ENCODE data around the gene ARHGAP24. TPM values are rescaled to one million over a fixed set of nuclear protein-coding genes. Genes with fewer than 3 reads are reported as not detected.

ARHGAP24 gene
- total and polyA plus RNA-seq, 8 donors, result 10.5 to 34.7 (median 17.1) TPM

- intact Hi-C loops (cut with DNase I), result no loop called here
- Histone ChIP-seq H3K27ac (no peak overlapping the region), H3K4me3 (no peak overlapping the region), H3K36me3 (no peaks in the 10 kb centered on the region), H3K4me1 (no peaks in the 10 kb centered on the region), H3K27me3 (no peaks in the 10 kb centered on the region), H3K9me3 (no peaks in the 10 kb centered on the region)
- ATAC-seq (no peak), FAIRE-seq (no peak), DNase-seq (no peak)
- no peak for TF ChIP-seq CTCF (IDR thresholded peaks at IDR 0.05)
- 59 to 69% methylated on average over 6 of the region's 6 CpGs for WGBS, 2 donors
These were observed 25.8 kb upstream of the ARHGAP24 start for GRCh38 chr4:85448906-85449890.

GRCh38 chr4:85452058-85452731 is 22.8 kb upstream of the ARHGAP24 start:
- Histone ChIP-seq H3K27ac (no peak overlapping the region), H3K4me3 (no peak overlapping the region), H3K27me3 (no peaks in the 10 kb centered on the region), H3K36me3 (no peaks in the 10 kb centered on the region), H3K9me3 (no peaks in the 10 kb centered on the region), H3K4me1 (peaks cover 0 to 1% (median 0%) of the 10 kb centered on the region in 3 donors)
- FAIRE-seq (no peak), ATAC-seq (no peak), DNase-seq (no peak)
- intact Hi-C loops (cut with DNase I), result no loop called here
- TF ChIP-seq CTCF (IDR thresholded peaks at IDR 0.05), result no peak
- WGBS, 2 donors, result 20 to 22% methylated on average over 3 of the region's 3 CpGs

GRCh38 chr4:85455942-85456341 is 19.0 kb upstream of the ARHGAP24 start:
- Histone ChIP-seq H3K27me3 (no peaks in the 10 kb centered on the region), H3K9me3 (no peaks in the 10 kb centered on the region), H3K4me1 (peaks cover 0 to 29% (median 22%) of the 10 kb centered on the region in 3 donors), H3K4me3 (no peak overlapping the region), H3K36me3 (no peaks in the 10 kb centered on the region), H3K27ac (no peak overlapping the region)
- TF ChIP-seq CTCF (IDR thresholded peaks at IDR 0.05), result no peak
- intact Hi-C loops (cut with DNase I), result no loop called here
- ATAC-seq (no peak), FAIRE-seq (no peak), DNase-seq (no peak)

- H3K27ac ChIP-seq, result peak overlapping the region in 1 of 4 donors; percentile 44
- WGBS, 2 donors, result 65 to 70% methylated on average over 5 of the region's 5 CpGs
- ATAC-seq (peak; percentile 55 to 69 (median 60)), DNase-seq (peak in 1 of 6 donors; percentile 13), FAIRE-seq (no peak)
- H3K4me1 ChIP-seq, result peaks cover 0 to 29% (median 22%) of the 10 kb centered on the region in 3 donors
- no peaks in the 10 kb centered on the region for H3K27me3 ChIP-seq
- no peak overlapping the region for H3K4me3 ChIP-seq
- H3K36me3 ChIP-seq, result no peaks in the 10 kb centered on the region
- no peaks in the 10 kb centered on the region for H3K9me3 ChIP-seq
- intact Hi-C loops (cut with DNase I), result no loop called here
- no peak for TF ChIP-seq CTCF (IDR thresholded peaks at IDR 0.05)
These were observed 17.0 kb upstream of the ARHGAP24 start for GRCh38 chr4:85457752-85458467.
